ENCODE measurements around the gene TMEM232.

Gene TMEM232

DNA sequence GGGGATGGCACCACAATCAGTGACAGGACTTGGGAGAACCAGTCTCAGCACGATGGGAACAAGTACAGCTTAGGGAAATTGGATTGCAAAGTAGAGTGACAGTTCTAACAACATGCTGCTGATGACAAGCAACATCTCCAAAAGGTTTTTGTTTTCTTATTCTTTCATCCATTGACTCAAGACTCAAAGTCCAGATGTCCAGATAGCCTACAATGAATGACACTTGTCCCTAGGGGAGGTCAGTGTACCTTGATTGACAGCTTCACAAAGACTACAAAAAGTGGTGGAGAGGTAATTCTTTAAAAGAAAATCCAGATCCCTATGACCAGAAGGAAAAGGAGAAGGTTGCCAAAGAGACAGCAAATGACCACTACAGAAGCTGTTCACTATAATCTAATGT, 323.9 kb downstream of the TMEM232 start:
- DNase-seq (ENCODE audit: low read depth), result no peak

DNA sequence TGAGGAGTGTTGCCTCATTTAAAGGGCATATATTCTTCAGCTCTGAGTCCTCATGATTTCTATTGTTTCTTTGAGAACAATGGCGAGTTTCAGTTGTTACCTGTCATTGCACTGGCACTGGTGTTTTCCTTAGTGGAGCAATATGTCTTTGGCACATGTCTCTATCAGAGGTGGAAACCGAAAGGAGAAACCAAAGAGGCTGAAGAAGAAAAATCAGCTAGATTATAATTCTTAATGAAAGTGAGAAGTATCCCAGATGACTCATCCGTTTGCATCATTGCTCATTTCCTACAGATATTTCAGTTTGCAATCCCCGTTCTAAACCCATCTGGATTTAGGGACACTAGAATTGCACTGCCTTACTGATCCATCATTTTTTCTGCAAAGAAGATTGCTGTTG, 324.6 kb downstream of the TMEM232 start:
- no peak for DNase-seq (ENCODE audit: low read depth)

DNA sequence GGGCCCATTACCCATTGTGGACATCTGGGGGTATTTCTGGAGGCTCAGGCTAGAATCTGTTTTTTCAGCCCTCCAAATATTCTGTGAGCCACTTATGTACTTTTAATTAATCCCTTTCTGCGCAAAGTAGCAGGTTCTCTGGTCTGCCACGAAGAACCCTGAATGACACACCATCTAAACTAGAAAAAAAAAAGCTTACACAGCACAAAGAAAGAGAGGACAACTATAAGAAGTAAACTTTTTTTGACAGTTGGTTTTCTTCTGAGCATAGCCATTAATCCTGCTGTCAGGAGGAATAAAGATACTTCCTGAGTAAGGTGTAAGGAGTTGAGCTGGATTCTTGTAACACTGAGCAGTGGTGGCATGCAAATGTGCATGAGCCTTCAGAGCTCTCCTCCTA, 327.5 kb downstream of the TMEM232 start:
- DNase-seq (ENCODE audit: low read depth), result no peak

DNA sequence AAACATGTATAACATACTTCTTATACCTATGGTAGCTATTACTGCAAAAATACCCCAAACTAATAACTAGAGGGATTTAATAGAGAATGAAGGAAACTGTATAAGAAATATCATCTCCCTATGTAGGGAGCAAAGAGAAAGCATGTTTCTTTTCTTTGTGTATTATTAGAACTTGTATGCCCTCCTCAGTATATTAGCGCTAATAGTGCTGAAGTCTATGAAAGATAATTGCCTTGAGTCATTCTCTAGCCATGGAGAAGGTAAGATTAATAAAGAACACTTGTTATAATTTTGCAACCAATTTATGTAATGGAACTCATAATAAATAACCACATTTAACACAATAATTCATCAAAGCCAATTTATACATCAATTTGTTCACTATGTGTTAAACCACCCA, 329.2 kb downstream of the TMEM232 start:
- DNase-seq (ENCODE audit: low read depth), result no peak

DNA sequence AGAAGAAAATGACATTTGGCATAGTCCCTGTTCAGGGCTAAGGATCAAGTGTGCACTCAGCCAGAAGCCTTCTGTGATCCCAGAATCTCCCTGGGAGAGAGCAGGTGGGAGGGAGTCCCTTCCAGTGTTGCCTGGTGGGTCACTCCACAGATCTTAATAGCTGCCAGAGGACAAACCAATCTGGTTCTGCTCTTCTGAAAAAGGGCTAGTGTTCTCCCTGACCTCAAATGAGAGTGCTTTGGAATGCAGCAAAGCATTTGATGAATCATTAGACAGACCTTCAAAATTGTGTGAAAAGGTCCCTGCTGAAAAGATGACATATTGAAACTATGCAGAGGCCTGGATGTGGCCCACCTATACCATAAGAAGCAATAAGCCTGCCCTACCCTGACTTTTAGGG, 339.7 kb downstream of the TMEM232 start:
- peak; percentile 49 for DNase-seq (ENCODE audit: low read depth)

GRCh38 chr5:110383231-110383630, 343.2 kb downstream of the TMEM232 start:
- DNase-seq (ENCODE audit: low read depth), result no peak

- DNase-seq (ENCODE audit: low read depth), result peak; percentile 52
Measured at GRCh38 chr5:110377943-110378342, 348.5 kb downstream of the TMEM232 start.

GRCh38 chr5:110377361-110377760, 349.1 kb downstream of the TMEM232 start:
- DNase-seq (ENCODE audit: low read depth), result no peak

DNA sequence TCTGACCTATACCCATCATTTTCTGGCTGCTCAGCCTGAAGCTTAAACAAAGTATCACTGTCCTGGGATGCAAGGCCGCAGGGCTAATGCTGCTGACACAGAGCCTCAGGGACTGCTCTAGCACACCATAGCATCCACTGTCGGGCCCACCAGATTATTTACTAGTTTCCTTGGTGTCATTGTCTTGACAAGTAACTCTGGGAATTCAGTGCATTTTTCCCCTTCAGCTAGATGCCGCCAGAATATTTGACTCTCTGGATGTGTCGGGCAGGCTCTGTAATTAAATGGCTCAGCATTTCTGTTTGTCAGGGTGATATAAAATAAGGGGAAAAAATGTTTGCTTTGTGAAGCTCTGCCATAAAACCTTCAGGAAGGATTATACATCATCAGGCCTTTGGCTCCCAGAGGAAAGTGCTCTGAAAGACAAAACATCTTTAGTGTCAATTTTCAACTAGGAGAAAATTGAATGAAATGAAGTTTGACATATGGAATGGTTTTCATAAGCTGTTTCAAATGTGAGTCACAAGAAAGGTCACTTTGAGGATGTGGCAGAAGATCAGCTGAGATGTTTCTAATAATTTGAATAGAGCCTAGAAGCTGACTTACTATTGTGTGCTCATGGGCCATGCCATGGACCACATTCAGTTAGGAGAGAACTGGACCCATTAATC, 350.1 kb downstream of the TMEM232 start:
- DNase-seq (ENCODE audit: low read depth), result no peak

DNA sequence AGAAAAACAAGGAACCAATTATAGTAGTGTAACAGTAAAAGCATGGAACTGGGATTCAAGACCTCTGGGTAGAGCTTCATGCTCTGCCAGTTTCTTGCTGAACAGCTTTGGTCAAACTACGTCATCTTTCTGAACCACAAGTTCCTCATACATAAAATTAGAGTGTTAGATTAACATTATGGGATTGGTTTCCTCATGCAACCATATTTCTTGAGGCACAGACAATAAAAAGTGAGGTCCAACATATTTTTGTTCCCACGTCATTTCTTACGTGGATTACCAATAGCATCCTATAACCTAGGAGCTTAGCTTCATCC, 354.8 kb downstream of the TMEM232 start:
- DNase-seq (ENCODE audit: low read depth), result no peak

- DNase-seq (ENCODE audit: low read depth), result no peak
Measured at GRCh38 chr5:110371011-110371724, 355.3 kb downstream of the TMEM232 start.

Data from non-pigmented ciliary epithelial cell (primary cell).